Right kidney (tissue), 9 donors: ENCODE data around the gene ARG1.
"Not testable (repeated sequence)": the region's sequence is repeated elsewhere in the genome, so short reads cannot be mapped to it uniquely, and the experiment has no call there.

Source experiments
- DNase-seq: peaks from one replicate; pipeline ENCODE4 v3.0.0-alpha.2; 2016
- long read RNA-seq, 8 donors: transcript quantifications; one replicate each; lab custom pipeline, GENCODE V29; 2026

The ARG1 gene
- long read RNA-seq, donor 1 = 0 reads
- long read RNA-seq, donor 2 = 0 reads
- long read RNA-seq, donor 3 = 0 reads
- long read RNA-seq, donor 4, partial matches to known transcripts = 16 of 16 reads
- long read RNA-seq, donor 4, other reads (novel, unspliced or antisense) = 0 of 16 reads
- long read RNA-seq, donor 5 = 0 reads
- long read RNA-seq, donor 6 = 0 reads
- long read RNA-seq, donor 7, partial matches to known transcripts = 9 of 9 reads
- long read RNA-seq, donor 7, other reads (novel, unspliced or antisense) = 0 of 9 reads
- long read RNA-seq, donor 8 = 0 reads

DNA sequence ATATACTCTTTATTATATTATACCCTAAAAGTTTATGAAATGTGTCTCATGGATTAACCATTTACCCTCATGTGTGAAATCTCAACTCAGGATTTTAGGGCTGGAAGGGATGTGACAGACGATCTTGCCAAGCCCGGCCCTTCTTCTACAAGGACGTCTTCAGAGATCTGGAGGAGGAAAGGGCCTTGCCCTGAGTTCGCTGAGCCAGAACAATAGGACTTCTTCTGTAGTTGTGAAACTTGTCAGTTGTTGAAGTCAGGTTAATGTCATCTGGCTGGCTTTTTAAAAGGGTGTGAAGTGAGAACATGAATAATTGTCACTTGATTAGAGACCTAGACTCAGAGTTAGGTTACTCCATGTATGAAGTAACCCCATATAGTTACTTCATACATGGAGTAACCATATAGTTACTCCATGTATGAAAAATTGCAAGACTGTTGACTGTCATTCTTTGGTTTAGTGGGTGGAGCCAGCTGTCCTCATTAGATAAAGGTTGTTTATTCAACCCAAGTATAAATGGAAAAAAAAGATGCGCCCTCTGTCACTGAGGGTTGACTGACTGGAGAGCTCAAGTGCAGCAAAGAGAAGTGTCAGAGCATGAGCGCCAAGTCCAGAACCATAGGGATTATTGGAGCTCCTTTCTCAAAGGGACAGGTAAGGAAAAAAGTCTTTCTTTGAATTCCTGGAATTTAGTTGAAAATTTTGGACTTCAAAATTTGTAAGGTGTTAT is at the start of gene ARG1:
Gene ARG1, plus strand, starts transcription at position 541 of the 730 bp plus-strand sequence. Its CDS starts 57 bp downstream, at position 598.
- no peak for DNase-seq

DNA sequence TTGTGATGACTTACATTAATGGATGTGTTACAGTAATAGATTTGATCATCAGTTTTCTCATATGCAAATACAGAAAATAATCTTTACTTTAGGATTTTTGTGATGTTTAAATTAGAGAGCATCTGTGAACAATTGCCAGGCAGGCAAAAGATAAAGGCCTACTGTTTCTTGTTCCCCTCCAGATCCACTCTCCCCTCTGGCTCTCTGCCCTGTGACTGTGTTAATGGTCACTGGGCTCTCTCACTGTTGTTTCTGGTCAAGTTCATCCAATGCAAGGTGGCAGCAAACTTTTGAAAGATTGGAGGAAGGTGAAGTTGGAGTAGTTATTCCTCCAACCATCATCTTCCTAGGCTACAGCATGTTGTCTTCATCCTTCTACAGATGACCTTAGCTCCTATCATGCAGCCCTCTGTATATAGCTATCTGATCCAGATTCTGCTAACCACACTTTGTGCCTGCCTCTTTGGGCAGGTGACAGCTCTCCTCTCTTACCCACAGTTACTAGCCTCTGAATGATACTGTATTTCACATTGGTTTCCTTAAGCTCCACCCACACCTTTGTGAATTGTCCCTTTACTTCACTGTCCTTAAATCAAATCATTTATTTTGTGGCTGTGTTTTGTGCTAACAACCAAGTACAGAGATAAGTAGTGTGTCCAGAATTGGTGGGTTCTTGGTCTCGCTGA is 48.9 kb upstream of the ARG1 start:
- no peak for DNase-seq

DNA sequence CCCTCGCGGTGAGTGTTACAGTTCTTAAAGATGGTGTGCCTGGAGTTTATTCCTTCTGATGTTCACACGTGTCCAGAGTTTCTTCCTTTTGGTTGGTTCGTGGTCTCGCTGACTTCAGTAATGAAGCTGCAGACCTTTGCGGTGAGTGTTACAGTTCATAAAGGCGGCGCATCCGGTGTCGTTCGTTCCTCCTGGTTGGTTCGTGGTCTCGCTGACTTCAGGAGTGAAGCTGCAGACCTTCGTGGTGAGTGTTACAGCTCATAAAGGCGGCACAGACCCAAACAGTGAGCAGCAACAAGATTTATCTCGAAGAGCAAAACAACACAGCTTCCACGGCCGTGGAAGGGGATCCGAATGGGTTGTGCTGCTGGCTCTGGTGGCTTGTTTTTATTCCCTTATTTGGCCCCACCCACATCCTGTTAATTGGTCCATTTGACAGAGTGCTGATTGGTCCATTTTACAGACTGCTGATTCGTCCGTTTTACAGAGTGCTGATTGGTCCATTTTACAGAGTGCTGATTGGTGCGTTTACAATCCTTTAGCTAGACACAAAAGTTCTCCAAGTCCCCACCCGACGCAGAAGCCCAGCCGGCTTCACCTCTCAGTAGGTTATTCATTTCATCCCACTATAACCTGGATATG is 48.2 kb upstream of the ARG1 start:
- no peak for DNase-seq

DNA sequence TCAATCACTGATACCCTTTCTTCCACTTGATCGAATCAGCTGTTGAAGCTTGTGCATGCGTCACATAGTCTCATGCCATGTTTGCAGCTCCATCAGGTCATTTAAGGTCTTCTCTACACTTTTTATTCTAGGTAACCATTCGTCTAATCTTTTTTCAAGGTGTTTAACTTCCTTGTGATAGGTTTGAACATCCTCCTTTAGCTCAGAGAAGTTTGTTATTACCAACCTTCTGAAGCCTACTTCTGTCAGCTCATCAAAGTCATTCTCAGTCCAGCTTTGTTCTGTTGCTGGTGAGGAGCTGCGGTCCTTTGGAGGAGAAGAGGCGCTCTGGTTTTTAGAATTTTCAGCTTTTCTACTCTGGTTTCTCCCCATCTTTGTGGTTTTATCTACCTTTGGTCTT is 42.1 kb upstream of the ARG1 start:
- DNase-seq = not testable (repeated sequence)

DNA sequence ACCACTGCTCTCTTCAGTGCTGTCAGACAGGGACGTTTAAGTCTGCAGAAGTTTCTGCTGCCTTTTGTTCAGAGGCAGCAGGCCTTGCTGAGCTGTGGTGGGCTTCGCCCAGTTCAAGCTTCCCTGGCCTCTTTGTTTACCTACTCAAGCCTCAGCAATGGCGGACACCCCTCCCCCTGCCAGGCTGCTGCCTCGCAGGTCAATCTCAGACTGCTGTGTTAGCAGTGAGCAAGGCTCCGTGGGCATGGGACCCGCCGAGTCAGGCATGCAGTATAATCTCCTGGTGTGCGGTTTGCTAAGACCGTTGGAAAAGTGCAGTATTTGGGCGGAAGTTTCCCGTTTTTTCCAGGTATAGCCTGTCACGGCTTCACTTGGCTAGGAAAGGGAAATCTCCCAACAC is 41.3 kb upstream of the ARG1 start:
- not testable (repeated sequence) for DNase-seq

DNA sequence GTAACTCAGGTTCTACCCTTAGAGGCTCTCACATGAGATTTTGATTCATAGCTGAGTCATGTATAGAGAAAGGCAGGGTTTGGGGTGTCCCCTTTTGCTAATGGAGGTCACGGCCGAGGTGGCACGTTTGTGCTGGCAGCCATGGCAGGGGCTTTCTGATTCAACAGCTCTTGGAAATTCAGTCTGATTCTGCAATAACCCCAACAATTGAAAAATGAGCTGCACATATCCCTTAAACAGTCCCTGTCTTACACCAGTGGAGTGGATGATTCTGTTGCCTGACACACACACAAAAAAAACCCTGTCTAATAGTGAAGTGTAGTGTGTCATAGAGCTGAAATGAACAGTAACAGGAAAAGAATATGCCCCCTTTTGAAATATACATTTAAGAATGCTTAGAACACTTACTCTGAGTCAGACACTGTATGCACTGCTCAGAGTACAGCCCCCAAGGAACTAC is 40.4 kb upstream of the ARG1 start:
- no peak for DNase-seq

DNA sequence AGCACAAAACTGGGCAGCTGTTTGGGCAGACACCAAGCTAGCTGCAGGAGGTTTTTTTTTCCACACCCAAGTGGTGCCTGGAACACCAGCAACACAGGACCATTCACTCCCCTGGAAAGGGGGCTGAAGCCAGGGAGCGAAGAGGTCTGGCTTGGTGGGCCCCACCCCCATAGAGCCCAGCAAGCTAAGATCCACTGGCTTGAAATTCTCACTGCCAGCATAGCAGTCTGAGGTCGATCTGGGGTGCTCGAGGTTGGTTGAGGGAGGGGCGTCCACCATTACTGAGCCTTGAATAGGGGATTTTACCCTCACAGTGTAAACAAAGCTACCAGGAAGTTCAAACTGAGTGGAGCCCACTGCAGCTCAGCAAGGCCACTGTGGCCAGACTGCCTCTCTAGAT is 34.4 kb upstream of the ARG1 start:
- DNase-seq = not testable (repeated sequence)

DNA sequence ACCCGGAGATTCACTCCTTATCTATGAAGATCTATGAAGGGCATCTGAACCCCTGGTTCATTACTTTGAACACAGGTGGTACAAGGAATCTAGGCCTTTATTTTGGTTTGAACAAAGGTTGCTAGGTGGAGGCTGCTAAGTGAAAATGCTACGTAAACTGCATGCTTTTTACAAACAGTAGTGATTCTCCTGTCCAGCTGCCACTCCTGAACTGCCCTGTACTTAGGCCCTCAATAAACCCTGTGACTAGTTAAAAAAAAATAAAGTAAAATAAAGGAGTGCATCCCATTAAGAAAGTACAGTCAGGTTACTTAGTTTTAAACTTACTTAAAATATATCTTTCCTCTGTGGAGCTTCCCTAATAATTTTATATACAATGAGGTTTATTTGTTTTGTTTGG is 27.7 kb upstream of the ARG1 start:
- DNase-seq = no peak

DNA sequence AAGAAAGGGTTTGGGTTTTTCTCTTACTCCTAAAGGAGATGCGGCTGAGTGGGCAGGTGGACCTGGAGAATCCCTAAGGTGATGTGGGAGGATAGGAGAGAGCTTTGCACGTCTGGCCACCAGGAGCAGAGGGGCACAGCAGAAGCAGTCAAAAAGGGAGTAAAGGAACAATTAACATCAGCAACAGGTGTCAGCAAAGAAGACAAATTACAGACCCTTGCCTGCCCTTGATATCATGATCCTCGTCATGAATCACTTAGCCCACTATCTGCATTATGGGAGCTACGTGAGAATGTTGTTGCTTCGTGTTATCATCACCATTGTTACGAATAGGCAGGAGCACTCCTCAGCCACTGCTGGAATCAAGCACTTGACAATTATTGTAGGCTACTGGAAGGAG is 25.5 kb upstream of the ARG1 start:
- DNase-seq = no peak

DNA sequence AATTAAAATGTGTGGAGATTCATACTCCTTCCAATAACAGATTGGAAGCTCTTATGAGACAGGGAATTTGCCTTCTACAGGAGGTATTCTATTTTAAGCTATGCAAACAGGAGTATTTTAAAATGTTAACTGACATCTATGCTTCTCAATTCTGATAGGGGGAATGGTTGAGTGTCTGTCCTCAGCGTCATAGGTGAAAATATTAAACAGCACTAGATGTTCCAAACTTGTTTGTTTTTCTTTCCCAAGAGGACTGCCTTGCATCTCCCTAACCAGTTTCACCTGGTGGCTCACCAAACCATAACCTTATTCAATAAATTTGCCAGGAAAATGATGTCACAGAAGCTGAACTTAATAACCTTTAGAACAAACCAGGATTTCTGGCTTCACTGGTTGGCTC is 24.6 kb upstream of the ARG1 start:
- DNase-seq = no peak

DNA sequence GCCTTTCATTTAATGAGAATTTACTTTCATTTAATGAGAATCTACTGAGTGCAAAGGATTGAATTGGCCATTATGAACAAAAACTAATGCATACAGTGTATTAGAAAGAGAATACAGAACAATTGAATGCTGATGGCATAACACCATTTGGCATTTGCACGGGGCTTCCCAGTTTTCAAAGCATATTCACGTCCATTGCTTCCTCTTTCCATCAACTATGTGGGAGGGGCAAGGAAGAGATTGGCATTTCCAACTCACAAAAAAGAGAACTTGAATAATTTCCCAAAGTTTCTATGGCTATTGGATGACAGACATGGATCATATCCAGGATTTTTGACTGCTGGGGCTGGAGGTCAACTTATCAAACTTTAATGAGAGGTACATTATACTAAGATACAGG is 23.2 kb upstream of the ARG1 start:
- no peak for DNase-seq

DNA sequence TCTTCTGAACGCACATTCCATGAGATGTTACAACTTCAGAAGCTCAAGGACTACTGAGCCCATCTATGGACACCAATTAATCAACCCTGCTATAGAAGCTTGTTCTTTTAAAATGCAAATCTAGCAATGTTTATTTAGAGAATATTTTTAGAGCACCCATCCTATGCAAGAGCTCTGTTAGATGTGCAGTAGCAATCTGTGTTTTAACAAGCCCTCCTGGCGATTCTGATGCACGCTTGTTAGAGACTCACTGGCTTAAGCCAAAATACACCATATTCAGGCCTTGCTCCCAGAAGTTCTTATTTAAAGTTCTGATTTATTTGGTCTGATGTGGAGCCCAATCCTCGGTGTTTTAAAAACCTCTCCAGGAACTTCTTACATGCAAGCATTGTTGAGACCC is 21.1 kb upstream of the ARG1 start:
- DNase-seq = no peak

DNA sequence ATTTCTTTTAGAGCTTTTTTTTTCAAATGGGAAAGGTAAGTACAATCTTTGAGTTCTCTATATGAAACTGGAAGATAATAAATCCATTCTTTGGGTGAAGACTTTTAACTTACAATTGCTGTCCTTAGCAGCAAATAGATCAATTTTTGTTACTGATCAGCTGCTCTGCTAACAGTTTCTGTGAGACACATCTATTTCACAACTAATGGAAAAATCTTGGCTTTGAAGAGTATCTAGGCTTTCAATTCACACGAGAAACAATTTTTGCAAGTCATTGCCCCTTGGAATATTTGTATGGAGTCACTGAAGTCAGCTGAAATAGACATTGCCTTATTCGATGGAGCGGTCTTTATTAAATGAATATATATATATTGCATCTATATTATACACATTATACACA is 20.5 kb upstream of the ARG1 start:
- no peak for DNase-seq

DNA sequence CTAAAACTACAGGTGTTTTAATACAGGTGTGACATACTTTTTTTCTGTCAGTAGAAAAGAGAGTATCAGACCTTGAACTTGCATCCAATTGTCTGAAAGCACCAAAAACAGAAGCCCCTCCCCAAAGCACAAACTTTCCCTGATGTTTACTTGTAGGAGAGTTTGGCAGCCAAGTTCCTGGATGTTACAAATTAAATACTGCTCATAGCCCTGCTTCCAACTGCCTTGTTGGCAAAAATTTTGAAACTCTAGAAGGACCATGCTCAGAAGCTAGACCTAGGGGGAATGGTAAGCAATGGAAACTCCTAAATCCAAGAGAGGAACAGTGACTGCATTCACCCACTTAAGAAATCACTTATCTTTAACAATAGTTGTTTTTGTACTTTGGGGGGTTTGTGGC is 17.0 kb upstream of the ARG1 start:
- no peak for DNase-seq

DNA sequence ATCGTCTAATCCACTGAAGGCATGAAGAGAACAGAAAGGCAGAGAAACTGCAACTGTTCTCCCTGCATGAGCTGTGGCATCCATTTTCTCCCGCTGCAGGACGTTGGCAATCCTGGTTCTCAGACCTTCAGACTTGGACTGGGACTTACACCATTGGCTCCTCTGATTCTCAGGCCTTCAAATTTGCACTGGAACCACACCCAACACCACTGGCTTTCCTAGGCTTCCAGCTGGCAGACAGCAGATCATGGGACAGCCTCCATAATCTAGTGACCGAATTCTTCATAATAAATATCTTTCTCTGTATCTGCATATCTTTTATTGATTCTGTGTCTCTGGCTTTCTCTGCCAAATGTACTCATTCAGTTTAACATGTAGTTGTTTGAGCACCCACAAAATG is 14.1 kb upstream of the ARG1 start:
- DNase-seq = no peak

DNA sequence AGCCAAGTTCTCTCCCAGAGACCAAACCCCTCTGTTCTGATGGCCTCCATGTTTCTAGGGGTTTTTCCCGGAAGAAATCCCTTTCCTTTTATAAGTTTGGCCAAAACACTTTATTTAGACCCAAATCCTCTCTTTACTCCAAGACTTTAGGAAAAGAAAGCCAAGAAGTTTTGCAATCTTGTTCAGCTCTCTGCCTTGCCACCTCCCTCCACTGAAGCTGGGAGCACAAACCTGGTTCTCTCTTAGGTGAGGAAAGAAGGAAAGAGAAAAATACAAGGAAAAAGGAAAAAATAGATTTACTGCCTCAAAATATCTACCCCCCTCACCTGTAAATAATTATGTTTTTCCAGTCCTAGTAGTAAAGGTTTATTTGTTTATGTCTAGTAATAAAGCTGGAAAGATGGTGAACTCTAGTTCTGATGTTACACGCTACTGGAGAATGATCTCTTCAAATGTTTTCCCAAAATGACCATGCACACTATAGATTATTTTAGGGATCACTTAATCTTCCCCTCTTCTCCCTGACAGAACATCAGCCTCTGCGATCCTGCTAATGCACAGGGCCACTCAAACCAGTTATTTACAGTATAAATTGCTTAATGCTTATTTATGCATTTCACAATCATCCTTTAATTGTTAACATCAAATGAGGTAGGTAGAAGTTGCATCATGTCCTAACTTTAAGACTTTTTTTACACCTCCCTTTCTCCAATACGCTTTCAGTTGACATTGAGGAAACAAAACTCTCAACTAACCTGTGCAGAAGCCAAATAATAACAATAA is 10.9 kb upstream of the ARG1 start:
- DNase-seq = no peak

DNA sequence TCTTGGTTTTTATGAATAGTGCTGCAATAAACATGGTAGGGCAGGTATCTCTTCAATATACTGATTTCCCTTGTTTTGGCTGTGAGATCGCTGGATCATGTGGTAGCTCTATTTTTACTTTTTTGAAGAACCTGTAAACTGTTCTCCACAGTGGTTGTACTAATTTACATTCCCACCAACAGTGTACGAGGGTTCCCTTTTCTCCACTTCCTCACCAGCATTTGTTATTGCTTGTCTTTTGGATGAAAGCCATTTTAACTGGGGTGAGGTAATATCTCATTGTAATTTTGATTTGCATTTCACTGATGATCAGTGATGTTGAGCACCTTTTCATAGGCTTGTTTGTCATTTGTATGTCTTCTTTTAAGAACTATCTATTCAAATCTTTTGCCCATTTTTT is 8.0 kb upstream of the ARG1 start:
- no peak for DNase-seq

DNA sequence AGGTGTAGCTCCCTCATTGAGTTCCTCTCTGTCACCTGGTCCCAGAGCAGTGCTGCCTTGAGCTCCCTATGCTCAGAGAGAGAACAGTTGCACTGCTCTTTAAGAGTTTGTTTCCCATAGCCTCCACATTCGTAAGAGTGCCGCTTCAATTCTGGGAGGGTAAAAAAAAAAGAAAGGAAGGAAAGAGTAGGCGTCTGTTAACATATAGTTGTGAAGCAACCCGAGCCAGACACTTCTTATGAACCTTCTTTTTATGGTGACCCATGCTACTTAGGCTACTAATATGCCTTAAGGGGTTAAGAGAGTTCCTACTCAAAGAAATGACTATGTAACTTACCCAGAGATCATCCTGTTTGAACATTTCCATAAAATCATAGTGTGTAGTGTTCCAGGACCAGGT is 4.3 kb upstream of the ARG1 start:
- DNase-seq = no peak

DNA sequence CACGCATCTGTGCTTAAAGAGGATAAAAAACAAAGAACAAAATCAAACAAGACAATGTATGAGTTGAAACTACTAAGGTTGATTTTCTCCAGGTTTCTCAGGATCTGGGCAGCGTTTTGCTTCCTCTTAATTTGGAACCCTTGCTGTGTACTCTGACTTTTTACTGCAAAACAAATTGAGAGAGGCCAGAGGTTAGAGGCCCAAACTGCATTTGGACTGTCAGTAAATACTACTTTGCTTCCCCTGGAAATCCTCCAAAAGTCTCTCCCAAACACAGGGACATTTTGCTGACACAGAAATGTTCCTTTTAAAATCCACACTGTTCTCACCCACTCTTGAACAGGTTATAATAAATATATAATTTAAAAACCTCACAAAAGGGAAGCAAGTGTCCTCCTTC is 1.1 kb downstream of the ARG1 start:
- DNase-seq = no peak

DNA sequence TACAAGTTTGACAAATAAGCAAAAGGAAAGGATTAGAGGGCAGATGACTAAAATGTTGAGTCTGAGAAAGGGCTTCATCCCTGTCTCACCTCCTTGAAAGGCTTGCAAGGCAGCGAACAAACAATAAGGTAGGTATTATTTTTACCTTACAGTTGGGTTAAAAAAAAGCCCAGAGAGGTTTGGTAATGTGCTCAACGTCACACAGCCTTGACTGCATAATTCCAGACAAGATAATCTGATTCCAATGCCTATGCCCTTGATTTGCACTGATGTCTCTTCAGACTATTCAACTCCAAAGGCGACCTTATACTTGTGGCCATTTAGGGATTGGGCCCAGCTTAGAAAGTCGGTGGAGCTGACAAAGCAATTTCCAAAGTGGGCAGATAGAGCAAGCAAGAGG is 1.7 kb downstream of the ARG1 start:
- DNase-seq = no peak

DNA sequence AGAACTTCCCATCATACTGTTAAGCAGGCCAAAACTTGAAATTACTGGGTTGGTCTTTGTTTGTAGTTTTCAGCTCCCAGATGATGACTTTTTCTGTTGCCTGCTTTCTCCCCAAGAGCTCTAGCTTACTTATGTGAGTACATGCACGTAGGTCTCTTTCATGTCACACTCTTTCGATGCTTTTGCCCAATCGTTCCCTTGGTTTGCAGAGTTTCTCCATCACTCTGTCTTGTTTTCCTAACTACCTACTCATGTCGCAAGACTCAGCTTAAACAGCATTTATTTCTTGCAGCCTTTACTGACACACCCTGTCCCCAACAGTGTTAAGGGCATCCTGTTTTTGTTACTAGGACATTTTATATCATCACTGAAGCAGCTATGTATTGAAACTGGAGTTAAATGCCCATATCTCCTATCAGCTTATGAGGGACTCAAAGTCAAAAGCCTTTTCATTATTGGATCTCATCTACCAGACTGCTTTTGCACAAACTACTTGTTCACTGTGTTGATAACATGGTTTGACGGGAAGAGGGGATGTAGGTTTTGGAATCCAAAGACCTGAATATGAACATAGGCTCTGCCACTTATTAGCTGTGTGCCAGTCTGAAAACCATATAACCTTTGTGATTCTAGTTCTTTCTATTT is 2.9 kb downstream of the ARG1 start:
- DNase-seq = no peak

DNA sequence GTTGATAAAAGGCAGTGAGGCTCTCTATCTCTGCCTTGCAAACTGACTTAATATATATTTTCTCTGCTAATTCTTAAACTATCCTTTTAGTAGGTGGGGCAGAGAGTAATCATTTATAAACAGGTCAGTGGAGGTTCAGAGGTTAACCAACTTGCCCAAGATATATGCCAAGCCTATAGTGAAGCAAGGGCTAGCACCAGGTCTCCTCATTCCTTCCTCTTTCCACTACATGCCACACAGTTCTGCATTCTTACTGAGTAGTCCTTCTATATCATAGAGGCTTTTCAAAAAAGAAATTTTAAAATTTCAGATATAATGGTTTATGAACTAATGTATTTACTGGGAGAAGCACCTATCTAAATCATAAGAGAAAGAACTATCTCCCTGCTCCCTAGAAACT is 8.5 kb downstream of the ARG1 start:
- DNase-seq = no peak
